ENCODE results near the gene PIEZO1.

PIEZO1 gene

GRCh38 chr16:88721815-88722755, 62.9 kb downstream of the PIEZO1 start:
- DNase-seq (ENCODE audit: low read depth in 3 of 3), result no peak

DNA sequence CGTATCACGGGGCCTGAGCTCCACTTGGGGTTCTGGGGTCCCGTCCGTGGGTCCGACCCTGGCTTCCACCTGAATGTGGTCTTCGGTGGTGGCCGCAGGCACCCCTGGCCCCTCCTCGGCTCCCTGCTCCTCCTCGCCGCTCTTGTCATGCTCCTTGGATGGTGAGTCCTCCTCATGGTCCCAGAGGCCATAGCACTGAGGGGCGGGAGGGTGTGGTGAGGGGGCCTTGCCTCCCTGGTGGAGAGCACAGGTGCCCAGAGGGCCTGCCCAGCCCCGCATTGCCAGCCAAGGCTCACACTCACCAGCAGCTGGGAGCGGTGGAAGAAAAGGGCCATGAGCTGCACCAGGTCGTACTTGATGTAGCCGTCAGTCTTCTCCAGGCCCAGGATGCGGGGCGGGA, 63.8 kb downstream of the PIEZO1 start:
- no peak for DNase-seq (ENCODE audit: low read depth in 3 of 3)

- no peak for DNase-seq (ENCODE audit: low read depth in 3 of 3)
Measured at GRCh38 chr16:88720396-88720970, 64.5 kb downstream of the PIEZO1 start.

GRCh38 chr16:88719933-88720296, 65.1 kb downstream of the PIEZO1 start:
- no peak for DNase-seq (ENCODE audit: low read depth in 3 of 3)

DNA sequence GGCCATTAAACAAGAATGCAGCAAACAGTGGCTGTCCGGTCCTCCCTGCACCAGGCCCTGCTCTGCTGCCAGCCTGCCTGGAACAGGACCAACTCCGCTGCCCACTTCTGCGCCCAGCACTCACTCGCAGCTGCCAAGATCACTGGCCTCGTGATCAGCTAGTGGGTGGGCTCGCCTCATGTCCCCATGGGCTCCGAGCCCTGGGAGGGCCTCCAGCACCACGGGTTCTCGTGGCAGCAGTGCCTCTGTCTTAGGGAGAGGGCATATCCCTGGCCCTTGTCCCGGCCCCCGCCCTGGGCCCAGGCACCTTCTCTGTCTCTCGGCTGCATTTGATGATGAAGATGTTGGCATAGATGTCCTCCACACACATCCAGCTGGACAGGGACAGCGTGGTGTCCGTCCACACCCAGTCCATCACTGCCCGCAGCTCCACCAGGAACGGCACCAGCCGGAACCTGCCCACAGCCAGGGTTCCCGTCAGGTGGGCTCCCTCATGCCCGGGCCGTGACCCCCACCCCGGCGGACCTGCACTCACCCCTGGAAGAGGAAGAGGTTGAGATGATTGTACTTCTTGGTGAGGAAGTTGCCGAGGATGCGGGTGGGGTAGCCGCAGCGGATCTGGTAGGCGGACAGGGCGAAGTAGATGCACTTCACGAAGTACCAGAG, 65.6 kb downstream of the PIEZO1 start:
- no peak for DNase-seq (ENCODE audit: low read depth in 3 of 3)

DNA sequence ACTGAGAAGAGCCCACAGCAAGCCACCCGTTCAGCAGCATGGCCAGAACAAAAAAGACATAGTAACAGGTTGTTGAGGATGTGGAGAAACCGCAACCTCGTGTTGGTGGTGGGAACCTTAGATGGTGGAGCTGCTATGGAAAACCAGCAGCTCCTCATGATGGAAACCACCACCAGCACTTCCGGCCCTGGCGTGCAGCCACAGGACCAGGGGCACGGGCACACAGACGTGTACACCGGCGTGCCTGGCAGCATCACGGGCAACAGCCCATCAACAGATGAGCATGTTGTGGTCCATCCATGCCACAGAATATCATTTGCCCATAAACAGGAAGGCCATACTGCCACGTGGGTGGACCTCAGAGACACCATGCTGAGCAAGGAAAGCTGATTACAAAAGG, 66.8 kb downstream of the PIEZO1 start:
- DNase-seq (ENCODE audit: low read depth in 3 of 3), result no peak

GRCh38 chr16:88716601-88717001, 68.4 kb downstream of the PIEZO1 start:
- DNase-seq (ENCODE audit: low read depth in 3 of 3), result no peak

DNA sequence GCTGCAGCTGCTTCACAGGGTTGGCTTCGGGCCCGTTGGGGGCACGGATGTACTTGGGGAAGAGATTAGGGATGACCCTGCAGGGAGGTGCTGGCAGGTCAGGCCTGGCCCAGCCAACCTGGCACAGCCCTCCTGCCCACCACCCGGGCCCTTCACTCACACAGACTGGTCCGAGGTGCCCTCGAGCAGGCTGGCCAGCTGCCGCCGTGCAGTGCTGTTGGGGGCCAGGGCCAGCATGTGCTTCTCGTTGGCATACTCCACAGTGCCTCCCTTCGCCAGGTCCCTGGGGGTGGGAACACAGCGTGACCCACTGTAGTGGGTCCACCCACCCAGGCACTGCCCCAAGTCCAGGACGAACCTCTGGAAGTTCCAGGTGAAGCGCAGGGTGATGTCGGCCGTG, 68.8 kb downstream of the PIEZO1 start:
- DNase-seq (ENCODE audit: low read depth in 3 of 3), result no peak

DNA sequence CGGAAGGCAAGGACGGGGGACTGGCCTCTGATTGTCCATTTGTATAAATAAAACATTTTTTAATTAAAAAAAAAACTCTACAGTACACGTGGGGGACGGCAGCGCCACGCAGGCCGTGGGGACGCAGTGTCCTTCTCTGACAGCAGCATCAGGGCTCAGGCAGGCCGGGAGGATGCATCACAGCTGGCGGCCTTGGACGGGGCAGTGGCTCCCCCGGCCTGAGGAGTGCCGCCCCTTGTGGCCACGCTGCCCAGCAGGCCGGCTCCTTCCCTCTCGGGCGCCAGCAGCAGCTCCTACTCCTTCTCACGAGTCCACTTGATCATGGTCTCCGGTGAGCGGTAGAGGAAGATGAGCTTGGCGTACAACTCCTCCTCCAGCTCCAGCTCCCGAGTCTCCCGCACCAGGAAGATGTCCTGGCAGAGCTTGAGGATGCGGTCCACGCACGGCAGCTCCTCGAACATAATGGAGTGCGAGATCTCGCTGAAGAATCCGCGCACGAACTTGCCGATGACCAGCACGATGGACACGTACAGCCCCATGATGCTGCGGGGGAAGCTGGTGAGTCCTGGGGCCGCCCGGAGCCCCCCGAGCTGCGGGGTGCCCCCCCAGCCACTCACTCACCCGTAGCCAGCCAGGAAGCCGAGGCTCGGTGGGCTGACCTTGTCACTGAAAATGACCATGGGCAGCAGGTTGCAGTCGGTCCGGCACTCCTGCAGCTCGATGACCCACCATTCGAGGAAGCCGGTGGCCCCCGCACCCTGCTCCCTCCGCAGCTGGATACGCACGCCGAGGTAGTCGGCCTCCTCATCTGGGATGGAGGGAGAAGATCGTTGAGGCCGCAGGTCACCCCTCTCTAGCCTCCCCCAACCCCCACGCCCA, 69.5 kb downstream of the PIEZO1 start:
- no peak for DNase-seq (ENCODE audit: low read depth in 3 of 3)

- DNase-seq (ENCODE audit: low read depth in 3 of 3), result no peak
Measured at GRCh38 chr16:88714420-88715302, 70.4 kb downstream of the PIEZO1 start.

DNA sequence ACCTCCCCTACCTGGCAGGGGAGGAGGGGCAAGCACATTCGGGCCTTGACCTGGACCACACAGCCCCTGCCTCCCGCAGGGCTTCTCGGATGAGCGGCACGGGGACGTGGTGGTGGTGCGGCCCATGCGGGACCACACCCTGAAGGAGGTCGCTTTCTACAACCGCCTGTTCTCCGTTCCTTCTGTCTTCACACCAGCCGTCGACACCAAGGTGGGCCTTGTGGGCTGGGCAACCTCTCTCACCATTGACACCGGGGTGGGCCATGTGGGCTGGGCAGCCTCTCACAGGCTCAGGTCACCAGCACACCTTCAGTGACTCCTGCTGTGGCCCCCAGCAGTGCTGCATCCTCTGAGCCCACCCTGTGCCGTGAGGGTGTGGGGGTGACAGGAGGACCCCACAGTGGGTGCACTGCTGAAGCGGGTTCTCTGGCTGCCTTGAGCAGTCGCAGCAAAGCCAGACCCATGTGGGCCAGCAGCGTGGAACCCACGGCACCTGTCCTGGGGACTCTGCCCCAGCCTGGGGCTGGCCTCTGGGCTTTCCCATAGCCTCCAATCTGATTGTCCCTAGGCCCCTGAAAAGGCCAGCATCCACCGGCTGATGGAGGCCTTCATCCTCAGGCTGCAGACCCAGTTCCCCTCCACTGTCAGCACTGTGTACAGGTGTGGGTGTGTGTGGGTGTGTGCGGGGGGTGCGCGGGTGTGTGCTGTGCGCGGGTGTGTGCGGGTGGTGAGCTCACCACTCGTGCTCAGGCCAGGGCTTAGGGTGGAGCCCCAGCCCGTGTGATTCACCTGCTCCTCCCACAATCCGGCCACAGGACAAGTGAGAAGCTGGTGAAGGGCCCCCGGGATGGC, 71.2 kb downstream of the PIEZO1 start:
- no peak for DNase-seq (ENCODE audit: low read depth in 3 of 3)

- DNase-seq (ENCODE audit: low read depth in 3 of 3), result no peak
Measured at GRCh38 chr16:88713054-88713453, 72.0 kb downstream of the PIEZO1 start.

DNA sequence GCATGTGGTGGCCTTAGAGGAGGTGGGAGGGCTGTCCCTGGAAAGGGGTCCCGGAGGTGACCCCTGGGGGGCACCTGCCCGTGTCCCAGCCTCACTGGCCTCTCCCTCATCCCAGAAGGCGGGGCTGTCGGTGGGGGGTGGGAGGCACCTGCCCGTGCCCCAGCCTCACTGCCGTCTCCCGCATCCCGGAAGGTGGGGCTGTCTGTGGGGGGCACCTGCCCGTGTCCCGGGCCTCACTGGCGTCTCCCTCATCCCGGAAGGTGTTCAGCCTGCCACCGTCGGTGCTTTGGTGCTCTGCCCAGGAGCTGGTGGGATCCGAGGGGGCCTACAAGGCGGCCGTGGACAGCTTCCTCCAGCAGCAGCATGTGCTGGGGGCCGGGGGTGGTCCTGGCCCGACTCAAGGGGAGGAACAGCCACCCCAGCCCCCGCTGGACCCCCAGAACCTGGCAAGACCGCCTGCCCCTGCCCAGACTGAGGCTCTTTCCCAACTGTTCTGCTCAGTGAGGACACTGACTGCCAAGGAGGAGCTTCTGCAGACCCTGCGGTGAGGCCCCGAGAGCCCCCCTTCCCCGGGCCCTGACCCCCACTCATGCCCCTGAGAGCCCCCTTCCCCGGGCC, 72.5 kb downstream of the PIEZO1 start:
- DNase-seq (ENCODE audit: low read depth in 3 of 3), result no peak

DNA sequence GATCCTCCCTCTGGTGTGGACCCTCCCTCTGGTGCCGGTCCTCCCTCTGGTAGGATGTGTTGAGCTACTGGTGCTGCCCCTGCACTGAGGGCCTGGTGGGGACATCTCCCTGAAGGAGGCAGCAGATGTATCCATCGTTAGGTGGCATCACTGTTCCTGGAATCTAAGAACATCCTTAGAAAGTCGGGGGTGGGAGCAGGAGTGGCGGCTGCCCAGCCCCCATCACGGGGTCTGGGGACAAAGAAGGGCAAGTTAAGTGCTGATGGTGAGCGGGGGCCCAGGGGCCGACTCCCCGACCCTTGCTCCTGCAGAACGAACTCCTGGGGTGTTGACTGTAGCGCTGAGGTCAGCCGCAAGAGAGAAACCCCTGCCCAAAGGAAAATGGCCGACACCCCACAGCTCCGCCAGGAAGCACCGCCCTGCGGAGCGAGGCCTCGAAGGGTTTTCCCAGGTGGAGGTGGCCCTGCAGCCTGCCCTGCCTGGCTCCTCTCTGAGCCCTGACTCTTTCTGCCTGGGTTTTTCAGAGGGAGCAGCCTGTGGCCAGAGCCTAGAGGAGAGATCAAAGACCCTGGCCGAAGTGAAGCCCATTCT, 73.2 kb downstream of the PIEZO1 start:
- no peak for DNase-seq (ENCODE audit: low read depth in 3 of 3)

- no peak for DNase-seq (ENCODE audit: low read depth in 3 of 3)
Measured at GRCh38 chr16:88710556-88710955, 74.5 kb downstream of the PIEZO1 start.

- no peak for DNase-seq (ENCODE audit: low read depth in 3 of 3)
Measured at GRCh38 chr16:88706965-88707826, 77.8 kb downstream of the PIEZO1 start.

DNA sequence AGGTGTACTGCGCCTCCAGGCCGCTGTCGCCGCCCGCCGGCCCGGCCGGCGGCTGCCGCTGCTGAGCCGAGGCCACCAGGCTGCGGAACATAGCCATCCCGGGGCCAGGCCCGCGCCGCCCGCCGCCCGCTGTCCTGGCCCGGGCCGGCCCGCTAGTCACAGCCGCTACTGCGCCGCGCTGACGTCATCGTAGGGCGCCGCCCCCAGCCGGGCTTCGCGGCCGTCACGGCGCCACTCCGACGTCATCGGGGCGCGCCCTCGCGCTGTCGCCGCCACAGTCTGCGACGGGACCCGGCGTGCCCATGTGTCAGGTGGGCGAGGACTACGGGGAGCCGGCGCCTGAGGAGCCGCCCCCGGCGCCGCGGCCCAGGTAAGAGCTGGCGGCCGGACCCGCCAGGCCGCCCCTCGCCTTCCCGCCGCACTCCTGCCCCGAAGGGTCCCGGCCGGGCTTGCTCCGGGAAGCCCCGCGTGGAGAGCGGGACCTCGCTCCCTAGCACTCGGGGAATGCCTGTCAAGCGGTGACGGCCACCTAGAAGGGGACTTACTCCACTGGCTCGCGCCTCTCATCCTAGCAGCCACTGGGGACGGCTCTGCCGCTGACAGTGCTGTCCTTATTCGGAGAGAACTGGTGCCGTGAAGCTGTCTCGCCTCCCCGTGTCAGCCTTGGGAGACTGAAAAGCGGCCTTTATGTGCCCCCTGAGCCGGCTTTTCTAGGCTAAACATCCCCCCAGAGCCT, 78.6 kb downstream of the PIEZO1 start, which contains the start of the genes CTU2 and RNF166:
TSS of gene CTU2 (plus strand) at position 275 of the 736 bp plus-strand sequence. CDS start at position 303, 28 bp downstream.
TSS of gene RNF166 (minus strand) at position 180 of the 736 bp plus-strand sequence. CDS start at position 97, 83 bp downstream.
- DNase-seq (ENCODE audit: low read depth in 3 of 3), result peak; percentile 83 to 93 (median 86)
